ENCODE results near the gene SSRP1. TPM values are rescaled to one million over a fixed set of nuclear protein-coding genes. Genes with fewer than 3 reads are reported as not detected.

Gene SSRP1
- total and polyA plus RNA-seq, 9 of the 15 experiments (the other 6 are each of a cell fraction or from before 2014, with no cell fraction given) = 91.1 to 416 (median 245) TPM

DNA sequence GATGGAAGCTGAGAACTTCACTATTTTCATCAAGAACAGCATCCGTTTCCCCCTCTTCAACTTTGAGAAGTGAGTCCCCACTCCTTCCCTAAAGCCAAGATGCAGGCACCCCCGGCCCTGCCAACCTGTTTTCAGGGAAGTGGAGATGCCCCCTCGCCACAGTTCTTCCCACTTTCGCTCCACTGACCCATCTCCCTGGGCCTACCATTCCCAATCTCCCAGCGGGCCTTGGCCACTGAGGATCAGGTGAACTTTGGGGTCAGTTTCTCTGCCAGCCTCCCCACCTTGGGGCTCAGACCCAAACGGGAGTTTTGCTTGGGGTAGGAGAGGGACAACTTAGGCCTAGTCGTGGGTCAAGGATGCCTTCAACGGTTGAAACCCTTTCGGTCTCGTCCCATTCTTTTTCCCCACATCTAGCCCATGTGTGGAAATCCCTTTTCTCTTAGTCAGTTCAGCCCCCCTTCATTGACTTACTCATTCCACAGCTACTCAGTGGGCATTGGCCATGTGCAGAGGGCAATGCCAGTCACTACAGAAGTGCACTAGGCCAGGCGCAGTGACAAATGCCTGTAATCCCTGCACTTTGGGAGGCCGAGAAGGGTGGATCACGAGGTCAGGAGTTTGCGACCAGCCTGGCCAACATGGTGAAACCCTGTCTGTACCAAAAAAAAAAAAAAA, 13.1 kb upstream of the SSRP1 start:
- TF ChIP-seq, protein P1, sequence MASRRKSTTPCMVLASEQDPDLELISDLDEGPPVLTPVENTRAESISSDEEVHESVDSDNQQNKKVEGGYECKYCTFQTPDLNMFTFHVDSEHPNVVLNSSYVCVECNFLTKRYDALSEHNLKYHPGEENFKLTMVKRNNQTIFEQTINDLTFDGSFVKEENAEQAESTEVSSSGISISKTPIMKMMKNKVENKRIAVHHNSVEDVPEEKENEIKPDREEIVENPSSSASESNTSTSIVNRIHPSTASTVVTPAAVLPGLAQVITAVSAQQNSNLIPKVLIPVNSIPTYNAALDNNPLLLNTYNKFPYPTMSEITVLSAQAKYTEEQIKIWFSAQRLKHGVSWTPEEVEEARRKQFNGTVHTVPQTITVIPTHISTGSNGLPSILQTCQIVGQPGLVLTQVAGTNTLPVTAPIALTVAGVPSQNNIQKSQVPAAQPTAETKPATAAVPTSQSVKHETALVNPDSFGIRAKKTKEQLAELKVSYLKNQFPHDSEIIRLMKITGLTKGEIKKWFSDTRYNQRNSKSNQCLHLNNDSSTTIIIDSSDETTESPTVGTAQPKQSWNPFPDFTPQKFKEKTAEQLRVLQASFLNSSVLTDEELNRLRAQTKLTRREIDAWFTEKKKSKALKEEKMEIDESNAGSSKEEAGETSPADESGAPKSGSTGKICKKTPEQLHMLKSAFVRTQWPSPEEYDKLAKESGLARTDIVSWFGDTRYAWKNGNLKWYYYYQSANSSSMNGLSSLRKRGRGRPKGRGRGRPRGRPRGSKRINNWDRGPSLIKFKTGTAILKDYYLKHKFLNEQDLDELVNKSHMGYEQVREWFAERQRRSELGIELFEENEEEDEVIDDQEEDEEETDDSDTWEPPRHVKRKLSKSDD (conservative IDR thresholded peaks at IDR 0.05; ENCODE audit: low read length) = no peak
- no peak for TF ChIP-seq ELF4 (CRISPR knock-in tag; IDR thresholded peaks at IDR 0.05)
- no peak for TF ChIP-seq U2AF2 (optimal IDR thresholded peaks at IDR 0.05; ENCODE audit: low read depth, low read length)
- no peak for TF ChIP-seq ZNF79 (CRISPR knock-in tag; IDR thresholded peaks at IDR 0.05; ENCODE audit: low read depth)
- TF ChIP-seq, protein P2, sequence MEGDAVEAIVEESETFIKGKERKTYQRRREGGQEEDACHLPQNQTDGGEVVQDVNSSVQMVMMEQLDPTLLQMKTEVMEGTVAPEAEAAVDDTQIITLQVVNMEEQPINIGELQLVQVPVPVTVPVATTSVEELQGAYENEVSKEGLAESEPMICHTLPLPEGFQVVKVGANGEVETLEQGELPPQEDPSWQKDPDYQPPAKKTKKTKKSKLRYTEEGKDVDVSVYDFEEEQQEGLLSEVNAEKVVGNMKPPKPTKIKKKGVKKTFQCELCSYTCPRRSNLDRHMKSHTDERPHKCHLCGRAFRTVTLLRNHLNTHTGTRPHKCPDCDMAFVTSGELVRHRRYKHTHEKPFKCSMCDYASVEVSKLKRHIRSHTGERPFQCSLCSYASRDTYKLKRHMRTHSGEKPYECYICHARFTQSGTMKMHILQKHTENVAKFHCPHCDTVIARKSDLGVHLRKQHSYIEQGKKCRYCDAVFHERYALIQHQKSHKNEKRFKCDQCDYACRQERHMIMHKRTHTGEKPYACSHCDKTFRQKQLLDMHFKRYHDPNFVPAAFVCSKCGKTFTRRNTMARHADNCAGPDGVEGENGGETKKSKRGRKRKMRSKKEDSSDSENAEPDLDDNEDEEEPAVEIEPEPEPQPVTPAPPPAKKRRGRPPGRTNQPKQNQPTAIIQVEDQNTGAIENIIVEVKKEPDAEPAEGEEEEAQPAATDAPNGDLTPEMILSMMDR (IDR thresholded peaks at IDR 0.05 in 2 of 3, conservative IDR thresholded peaks at IDR 0.05 in 1 of 3; ENCODE audit: insufficient read depth in 2 of 3, low read depth in 1 of 3, low read length in 3 of 3) = no peak
- TF ChIP-seq, protein P3, sequence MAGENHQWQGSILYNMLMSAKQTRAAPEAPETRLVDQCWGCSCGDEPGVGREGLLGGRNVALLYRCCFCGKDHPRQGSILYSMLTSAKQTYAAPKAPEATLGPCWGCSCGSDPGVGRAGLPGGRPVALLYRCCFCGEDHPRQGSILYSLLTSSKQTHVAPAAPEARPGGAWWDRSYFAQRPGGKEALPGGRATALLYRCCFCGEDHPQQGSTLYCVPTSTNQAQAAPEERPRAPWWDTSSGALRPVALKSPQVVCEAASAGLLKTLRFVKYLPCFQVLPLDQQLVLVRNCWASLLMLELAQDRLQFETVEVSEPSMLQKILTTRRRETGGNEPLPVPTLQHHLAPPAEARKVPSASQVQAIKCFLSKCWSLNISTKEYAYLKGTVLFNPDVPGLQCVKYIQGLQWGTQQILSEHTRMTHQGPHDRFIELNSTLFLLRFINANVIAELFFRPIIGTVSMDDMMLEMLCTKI (IDR thresholded peaks at IDR 0.05; ENCODE audit: partially characterized antibody) = no peak
- no peak for TF ChIP-seq KLF6 (CRISPR knock-in tag; IDR thresholded peaks at IDR 0.05; ENCODE audit: borderline replicate concordance)
- TF ChIP-seq, protein P4, sequence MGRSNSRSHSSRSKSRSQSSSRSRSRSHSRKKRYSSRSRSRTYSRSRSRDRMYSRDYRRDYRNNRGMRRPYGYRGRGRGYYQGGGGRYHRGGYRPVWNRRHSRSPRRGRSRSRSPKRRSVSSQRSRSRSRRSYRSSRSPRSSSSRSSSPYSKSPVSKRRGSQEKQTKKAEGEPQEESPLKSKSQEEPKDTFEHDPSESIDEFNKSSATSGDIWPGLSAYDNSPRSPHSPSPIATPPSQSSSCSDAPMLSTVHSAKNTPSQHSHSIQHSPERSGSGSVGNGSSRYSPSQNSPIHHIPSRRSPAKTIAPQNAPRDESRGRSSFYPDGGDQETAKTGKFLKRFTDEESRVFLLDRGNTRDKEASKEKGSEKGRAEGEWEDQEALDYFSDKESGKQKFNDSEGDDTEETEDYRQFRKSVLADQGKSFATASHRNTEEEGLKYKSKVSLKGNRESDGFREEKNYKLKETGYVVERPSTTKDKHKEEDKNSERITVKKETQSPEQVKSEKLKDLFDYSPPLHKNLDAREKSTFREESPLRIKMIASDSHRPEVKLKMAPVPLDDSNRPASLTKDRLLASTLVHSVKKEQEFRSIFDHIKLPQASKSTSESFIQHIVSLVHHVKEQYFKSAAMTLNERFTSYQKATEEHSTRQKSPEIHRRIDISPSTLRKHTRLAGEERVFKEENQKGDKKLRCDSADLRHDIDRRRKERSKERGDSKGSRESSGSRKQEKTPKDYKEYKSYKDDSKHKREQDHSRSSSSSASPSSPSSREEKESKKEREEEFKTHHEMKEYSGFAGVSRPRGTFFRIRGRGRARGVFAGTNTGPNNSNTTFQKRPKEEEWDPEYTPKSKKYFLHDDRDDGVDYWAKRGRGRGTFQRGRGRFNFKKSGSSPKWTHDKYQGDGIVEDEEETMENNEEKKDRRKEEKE (IDR thresholded peaks at IDR 0.05; ENCODE audit: borderline replicate concordance in 1 of 2, control insufficient read depth in 1 of 2, low read depth in 2 of 2, low read length in 1 of 2) = no peak
- TF ChIP-seq NONO (IDR thresholded peaks at IDR 0.05; ENCODE audit: low read depth in 2 of 2, low read length in 1 of 2) = no peak
- CTCF ChIA-PET (ENCODE audit: low intra/inter-chr PET ratio) = interaction anchor here (0.6 to 0.7 kb wide), 3 partner anchors 172 to 1833 kb away, joined by 3 to 5 read pairs (median 3); no protein-coding TSS in a partner anchor
- peaks cover 21% of the 10 kb centered on the region in 2 experiments for H3K4me1 ChIP-seq (replicated peaks in 1 of 2; ENCODE audit: control insufficient read depth in 2 of 2, insufficient read depth in 2 of 2, low read length in 2 of 2)
- no peak overlapping the region for H3K4me3 ChIP-seq
- no peaks in the 10 kb centered on the region for H3K36me3 ChIP-seq (ENCODE audit: control insufficient read depth, insufficient read depth, low read length)
- no peaks in the 10 kb centered on the region for H3K79me2 ChIP-seq (ENCODE audit: control insufficient read depth, insufficient read depth, low read length)
- H3K9ac ChIP-seq (ENCODE audit: insufficient read depth in 1 of 2, low read depth in 2 of 2, low read length in 2 of 2) = no peak overlapping the region
- FAIRE-seq = no peak
- POLR2A ChIA-PET = interaction anchor here (0.7 to 1.4 kb wide), 2 partner anchors 13 to 84 kb away, joined by 3 to 4 read pairs; partner anchors contain the start of gene SSRP1
- H3K27me3 ChIP-seq (ENCODE audit: control insufficient read depth in 2 of 2, insufficient read depth in 2 of 2, low read length in 2 of 2) = no peaks in the 10 kb centered on the region
- intact Hi-C loops (cut with micrococcal nuclease) (loop anchor here (5.0 to 10.0 kb wide), 2 partner anchors 446 to 1164 kb away; no protein-coding TSS in a partner anchor), in situ Hi-C loops (cut with MboI) (loop anchor here (10.0 kb wide), 2 partner anchors 176 to 1166 kb away; no protein-coding TSS in a partner anchor)
- no peak overlapping the region for H3K27ac ChIP-seq (ENCODE audit: extremely low read depth, low read depth, low read length)
- ATAC-seq = no peak
- no peaks in the 10 kb centered on the region for H3K9me1 ChIP-seq (ENCODE audit: control insufficient read depth, insufficient read depth, low read length)
- H3K4me2 ChIP-seq (ENCODE audit: insufficient read depth, low read length) = no peak overlapping the region
- 0 out of 2 replicates have a peak, but pooled peaks cover 4% of the 10 kb centered on the region for H3K9me3 ChIP-seq (replicated peaks; ENCODE audit: control insufficient read depth, insufficient read depth, low read depth, low read length)
- no TSS peak for BruUV-seq (replicated peaks)
- no peaks in the 10 kb centered on the region for H4K20me1 ChIP-seq (replicated peaks; ENCODE audit: control insufficient read depth, insufficient read depth, low read length)
- no peak overlapping the region for H2AFZ ChIP-seq (ENCODE audit: low read depth, low read length)
- no peak for DNase-seq (ENCODE audit: extremely low read depth in 1 of 4, low spot score in 3 of 4)
- WGBS (ENCODE audit: insufficient coverage, low coverage, missing lambda C conversion rate) = 66% methylated on average over 12 of the region's 14 CpGs

All from K562 (cell line).